Calu3 (cell line): ENCODE measurements around the gene SPATA6L. TPM values are rescaled to one million over a fixed set of nuclear protein-coding genes. Genes with fewer than 3 reads are reported as not detected.
"Not testable (repeated sequence)": the region's sequence is repeated elsewhere in the genome, so short reads cannot be mapped to it uniquely, and the experiment has no call there.

ENCODE experiments used
- BruUV-seq: library from RNA; stranded (reverse); fragments of 400-500 nt; replicated peaks from 2 replicates; lab custom pipeline; 2021; lab: Mats Ljungman, UMichigan
- CTCF ChIA-PET: fragments of 300-600 bp; sonication (Branson Sonifier 250); formaldehyde crosslinking; loops from one replicate; lab custom pipeline; 2022; ENCODE audit warnings: antibody characterized with exemption; lab: Charles Lee
- DNase-seq: peaks from one replicate; pipeline ENCODE4 v3.0.0; 2022
- H3K27ac Mint-ChIP-seq: one replicate; pipeline ENCODE4 v1.8.0; 2022; ENCODE audit warnings: mixed read lengths; ENCODE audit not compliant: unreplicated experiment
- H3K27me3 Mint-ChIP-seq: one replicate; pipeline ENCODE4 v1.8.0; 2022; ENCODE audit warnings: mixed read lengths; ENCODE audit not compliant: unreplicated experiment
- H3K36me3 Mint-ChIP-seq: one replicate; pipeline ENCODE4 v1.8.0; 2022; ENCODE audit warnings: mild to moderate bottlenecking, moderate library complexity, mixed read lengths; ENCODE audit not compliant: insufficient read depth, unreplicated experiment
- H3K4me1 Mint-ChIP-seq: one replicate; pipeline ENCODE4 v1.8.0; 2022; ENCODE audit warnings: mild to moderate bottlenecking, low read depth, mixed read lengths; ENCODE audit not compliant: unreplicated experiment
- H3K4me3 Mint-ChIP-seq: one replicate; pipeline ENCODE4 v1.8.0; 2022; ENCODE audit warnings: mild to moderate bottlenecking, low read depth, moderate library complexity, mixed read lengths; ENCODE audit not compliant: unreplicated experiment
- H3K9me3 Mint-ChIP-seq: one replicate; pipeline ENCODE4 v1.8.0; 2022; ENCODE audit warnings: low read depth, mixed read lengths; ENCODE audit not compliant: unreplicated experiment
- intact Hi-C: fragments of 100-400 bp; cut with micrococcal nuclease; formaldehyde crosslinking; loops from one replicate; pipeline ENCODE4 v1.10.0; 2022; ENCODE audit not compliant: unreplicated experiment
- total RNA-seq: library from RNA; stranded (reverse); gene quantifications from 2 replicates; pipeline ENCODE4 v1.2.3, GENCODE V29; 2022
- TF ChIP-seq, protein P1 (sequence below): fragments of 200-600 bp; IDR thresholded peaks from one replicate; pipeline ENCODE4 v1.8.0; 2022; ENCODE audit warnings: antibody characterized with exemption; ENCODE audit not compliant: unreplicated experiment

Gene SPATA6L
- total RNA-seq, 1 experiment from 2014 or later, result 5.7 TPM

DNA sequence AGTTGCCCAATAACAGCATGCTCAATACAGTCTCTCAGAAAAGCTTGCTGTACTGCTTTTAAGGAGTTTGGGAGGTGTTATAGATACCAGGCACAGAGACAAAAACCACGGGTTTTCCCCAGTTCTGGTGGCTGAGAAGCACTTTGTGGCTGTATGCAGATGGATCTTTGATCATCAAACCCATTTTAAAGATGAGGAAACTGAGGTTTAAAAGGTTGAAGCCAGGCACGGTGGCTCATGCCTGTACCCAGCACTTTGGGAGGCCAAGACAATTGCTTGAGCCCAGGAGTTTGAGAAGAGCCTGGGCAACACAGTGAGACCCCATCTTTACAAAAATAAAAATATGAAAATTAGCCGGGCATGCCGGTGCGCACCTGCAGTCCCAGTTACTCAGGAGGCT is 50.5 kb downstream of the SPATA6L start:
- Mint-ChIP-seq H3K9me3 (no peaks in the 10 kb centered on the region), H3K27ac (no peak overlapping the region), H3K36me3 (no peaks in the 10 kb centered on the region), H3K4me3 (no peak overlapping the region), H3K27me3 (no peaks in the 10 kb centered on the region), H3K4me1 (no peaks in the 10 kb centered on the region)
- CTCF ChIA-PET, result no interaction called here
- intact Hi-C loops, result no loop called here
- no TSS peak for BruUV-seq
- no peak for DNase-seq
- TF ChIP-seq, protein P1, sequence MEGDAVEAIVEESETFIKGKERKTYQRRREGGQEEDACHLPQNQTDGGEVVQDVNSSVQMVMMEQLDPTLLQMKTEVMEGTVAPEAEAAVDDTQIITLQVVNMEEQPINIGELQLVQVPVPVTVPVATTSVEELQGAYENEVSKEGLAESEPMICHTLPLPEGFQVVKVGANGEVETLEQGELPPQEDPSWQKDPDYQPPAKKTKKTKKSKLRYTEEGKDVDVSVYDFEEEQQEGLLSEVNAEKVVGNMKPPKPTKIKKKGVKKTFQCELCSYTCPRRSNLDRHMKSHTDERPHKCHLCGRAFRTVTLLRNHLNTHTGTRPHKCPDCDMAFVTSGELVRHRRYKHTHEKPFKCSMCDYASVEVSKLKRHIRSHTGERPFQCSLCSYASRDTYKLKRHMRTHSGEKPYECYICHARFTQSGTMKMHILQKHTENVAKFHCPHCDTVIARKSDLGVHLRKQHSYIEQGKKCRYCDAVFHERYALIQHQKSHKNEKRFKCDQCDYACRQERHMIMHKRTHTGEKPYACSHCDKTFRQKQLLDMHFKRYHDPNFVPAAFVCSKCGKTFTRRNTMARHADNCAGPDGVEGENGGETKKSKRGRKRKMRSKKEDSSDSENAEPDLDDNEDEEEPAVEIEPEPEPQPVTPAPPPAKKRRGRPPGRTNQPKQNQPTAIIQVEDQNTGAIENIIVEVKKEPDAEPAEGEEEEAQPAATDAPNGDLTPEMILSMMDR, result no peak

DNA sequence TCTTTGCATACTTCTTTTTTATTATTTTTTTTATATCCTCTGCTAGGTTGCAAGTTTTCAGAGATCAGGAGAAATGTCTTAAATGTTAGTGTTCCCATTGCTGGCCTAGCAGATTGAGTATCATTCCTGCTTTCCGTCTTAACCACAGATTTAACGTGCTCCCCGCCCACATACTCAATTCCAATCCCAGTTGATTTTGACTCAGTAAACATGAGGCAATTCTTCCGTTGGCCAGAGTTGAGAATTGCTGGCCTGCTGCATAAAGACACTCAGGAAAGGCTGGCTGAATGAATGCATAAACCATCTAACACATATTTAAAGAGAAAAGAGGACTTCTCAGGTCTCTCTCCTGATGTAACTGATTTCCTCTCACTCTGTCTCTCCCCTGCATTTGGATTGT is 51.0 kb downstream of the SPATA6L start:
- no TSS peak for BruUV-seq
- intact Hi-C loops, result no loop called here
- no peak overlapping the region for H3K27ac Mint-ChIP-seq
- DNase-seq, result no peak
- H3K4me1 Mint-ChIP-seq, result no peaks in the 10 kb centered on the region
- no peaks in the 10 kb centered on the region for H3K36me3 Mint-ChIP-seq
- TF ChIP-seq, protein P1, result no peak
- H3K27me3 Mint-ChIP-seq, result no peaks in the 10 kb centered on the region
- CTCF ChIA-PET, result no interaction called here
- H3K9me3 Mint-ChIP-seq, result no peaks in the 10 kb centered on the region
- no peak overlapping the region for H3K4me3 Mint-ChIP-seq

DNA sequence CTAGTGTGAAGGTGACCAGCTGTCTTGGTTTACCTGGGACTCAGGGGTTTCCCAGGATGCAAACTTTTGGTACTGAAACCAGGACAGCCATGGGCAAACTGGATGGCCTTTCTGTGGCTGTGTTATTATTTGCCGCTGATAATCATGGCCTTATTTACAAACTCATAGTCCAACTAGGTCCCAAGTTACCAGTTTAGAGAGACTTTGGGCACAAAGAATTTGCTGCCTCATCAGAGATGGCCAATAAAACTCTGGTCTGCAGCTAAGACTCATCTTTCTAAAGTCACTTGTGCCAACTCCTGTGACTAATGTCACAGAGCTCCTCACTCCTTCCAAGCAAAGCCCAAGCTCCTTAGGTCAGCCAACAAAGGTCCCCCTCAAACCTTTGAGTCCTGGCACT is 51.7 kb downstream of the SPATA6L start:
- no peak overlapping the region for H3K27ac Mint-ChIP-seq
- H3K36me3 Mint-ChIP-seq, result no peaks in the 10 kb centered on the region
- H3K9me3 Mint-ChIP-seq, result no peaks in the 10 kb centered on the region
- CTCF ChIA-PET, result no interaction called here
- H3K4me1 Mint-ChIP-seq, result no peaks in the 10 kb centered on the region
- intact Hi-C loops, result no loop called here
- no peak for DNase-seq
- H3K4me3 Mint-ChIP-seq, result no peak overlapping the region
- TF ChIP-seq, protein P1, result no peak
- no peaks in the 10 kb centered on the region for H3K27me3 Mint-ChIP-seq
- no TSS peak for BruUV-seq

DNA sequence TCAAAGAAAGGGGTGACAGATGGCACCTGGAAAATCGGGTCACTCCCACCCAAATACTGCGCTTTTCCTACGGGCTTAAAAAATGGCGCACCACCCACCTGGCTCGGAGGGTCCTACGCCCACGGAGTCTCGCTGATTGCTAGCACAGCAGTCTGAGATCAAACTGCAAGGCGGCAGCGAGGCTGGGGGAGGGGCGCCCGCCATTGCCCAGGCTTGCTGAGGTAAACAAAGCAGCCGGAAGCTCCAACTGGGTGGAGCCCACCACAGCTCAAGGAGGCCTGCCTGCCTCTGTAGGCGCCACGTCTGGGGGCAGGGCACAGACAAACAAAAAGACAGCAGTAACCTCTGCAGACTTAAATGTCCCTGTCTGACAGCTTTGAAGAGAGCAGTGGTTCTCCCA is 60.2 kb downstream of the SPATA6L start:
- H3K36me3 Mint-ChIP-seq, BruUV-seq, H3K4me1 Mint-ChIP-seq, H3K4me3 Mint-ChIP-seq, H3K27ac Mint-ChIP-seq, intact Hi-C loops, H3K27me3 Mint-ChIP-seq, H3K9me3 Mint-ChIP-seq, DNase-seq, CTCF ChIA-PET: not testable (repeated sequence)

DNA sequence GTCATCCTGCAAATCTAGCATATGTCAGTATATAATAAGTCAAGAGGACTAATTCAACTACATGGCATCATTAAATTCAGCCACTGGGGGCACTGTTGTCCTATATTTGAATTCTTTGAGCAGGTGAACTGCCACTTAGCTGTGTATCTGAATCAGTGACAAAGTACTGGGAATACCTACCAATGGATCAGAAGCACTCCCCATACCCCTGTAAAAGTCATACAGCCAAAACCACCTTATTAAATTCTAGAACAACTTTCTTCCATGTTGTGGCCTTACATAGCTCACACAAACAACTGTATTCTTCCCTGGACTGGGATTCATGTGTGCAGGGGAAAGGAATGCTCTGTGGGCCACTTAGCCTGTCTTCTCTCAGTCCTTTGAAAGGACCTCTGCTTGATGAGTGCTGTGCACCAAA is 61.6 kb downstream of the SPATA6L start:
- intact Hi-C loops, result no loop called here
- Mint-ChIP-seq H3K36me3 (no peaks in the 10 kb centered on the region), H3K27ac (no peak overlapping the region), H3K9me3 (no peaks in the 10 kb centered on the region), H3K27me3 (no peaks in the 10 kb centered on the region), H3K4me1 (no peaks in the 10 kb centered on the region), H3K4me3 (no peak overlapping the region)
- peak; percentile 74 for DNase-seq
- TF ChIP-seq, protein P1, result peak; percentile 51
- no TSS peak for BruUV-seq
- CTCF ChIA-PET, result interaction anchor here (0.6 kb wide), 2 partner anchors 40 to 169 kb away, joined by 3 to 4 read pairs; no protein-coding TSS in a partner anchor
